Left renal cortex interstitium (tissue), 4 donors: ENCODE data around the gene OCRL. TPM values are rescaled to one million over a fixed set of nuclear protein-coding genes. Genes with fewer than 3 reads are reported as not detected.
A peak's percentile ranks its signal among the peaks of the same experiment; 100 is the strongest.

Source experiments
- DNase-seq, 4 donors: peaks; one replicate each; pipeline ENCODE4 v3.0.0-alpha.2; 2013; ENCODE audit warnings: low read depth in 4 of 4, low spot score in 2 of 4, missing footprints in 1 of 4
- polyA plus RNA-seq, 4 donors: library from polyadenylated mRNA; unstranded; fragments of 120-200 nt; gene quantifications; one replicate each; pipeline ENCODE4 v1.2.1, GENCODE V29; 2013; ENCODE audit not compliant: insufficient read length in 4 of 4

The OCRL gene
- polyA plus RNA-seq, 4 donors: 26.3 to 31.4 (median 30.4) TPM

DNA sequence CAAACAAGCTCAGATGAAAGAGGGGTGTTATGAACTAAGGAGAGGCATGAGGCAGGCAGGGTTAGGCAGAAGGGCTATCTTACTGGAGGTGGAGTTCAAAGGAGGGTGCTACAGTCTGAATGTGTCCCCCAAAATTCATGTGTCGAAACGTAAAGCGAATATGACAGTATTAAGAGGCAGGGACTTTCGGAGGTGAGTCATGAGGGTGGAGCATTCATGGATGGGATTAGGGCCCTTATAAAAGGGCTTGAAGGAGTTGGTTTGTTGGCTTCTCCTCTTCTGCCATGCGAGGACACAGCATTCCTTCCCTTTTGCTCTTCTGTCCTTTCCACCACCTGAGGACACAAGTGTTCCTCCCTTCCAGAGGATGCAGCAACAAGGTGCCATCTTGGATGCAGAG is 91.8 kb downstream of the OCRL start:
- DNase-seq: no peak

DNA sequence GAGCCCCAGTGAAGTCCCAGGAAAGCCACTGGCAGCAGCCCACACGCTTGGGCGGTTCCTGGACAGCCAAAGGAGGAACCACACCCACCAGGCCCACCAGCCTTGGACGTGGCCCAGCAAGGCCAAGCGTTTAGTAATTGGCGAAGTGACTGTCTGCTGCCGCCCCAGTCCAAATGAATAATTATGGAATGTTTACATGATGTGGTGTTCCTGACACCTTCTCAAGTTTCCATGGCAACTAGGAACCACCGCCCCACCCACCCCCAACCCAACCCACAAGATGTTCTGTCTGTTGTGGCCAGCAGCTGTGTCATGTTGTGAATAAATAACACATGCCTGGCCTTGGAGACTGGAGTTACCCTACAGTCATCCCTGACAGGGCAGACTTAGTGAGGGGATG is 92.4 kb downstream of the OCRL start:
- no peak for DNase-seq

DNA sequence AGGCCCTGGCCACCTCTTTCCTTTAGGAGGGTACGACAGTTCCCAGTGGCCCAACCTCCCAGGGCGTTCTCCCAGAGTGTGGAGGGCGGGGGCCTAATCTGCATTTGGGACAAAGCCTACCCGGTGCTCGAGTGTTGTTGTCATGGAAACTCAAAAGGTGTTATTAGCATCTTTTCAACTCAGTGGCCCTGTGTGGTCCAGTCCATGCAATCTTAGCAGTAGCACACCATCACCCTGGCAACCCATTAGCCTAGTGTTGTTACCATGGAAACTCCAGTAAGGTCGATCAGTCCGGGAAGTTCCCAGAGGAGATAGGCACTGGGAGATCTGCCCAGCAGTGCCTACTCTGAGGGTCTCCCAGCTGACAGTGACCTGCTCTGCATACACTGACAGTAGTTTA is 94.5 kb downstream of the OCRL start:
- no peak for DNase-seq

DNA sequence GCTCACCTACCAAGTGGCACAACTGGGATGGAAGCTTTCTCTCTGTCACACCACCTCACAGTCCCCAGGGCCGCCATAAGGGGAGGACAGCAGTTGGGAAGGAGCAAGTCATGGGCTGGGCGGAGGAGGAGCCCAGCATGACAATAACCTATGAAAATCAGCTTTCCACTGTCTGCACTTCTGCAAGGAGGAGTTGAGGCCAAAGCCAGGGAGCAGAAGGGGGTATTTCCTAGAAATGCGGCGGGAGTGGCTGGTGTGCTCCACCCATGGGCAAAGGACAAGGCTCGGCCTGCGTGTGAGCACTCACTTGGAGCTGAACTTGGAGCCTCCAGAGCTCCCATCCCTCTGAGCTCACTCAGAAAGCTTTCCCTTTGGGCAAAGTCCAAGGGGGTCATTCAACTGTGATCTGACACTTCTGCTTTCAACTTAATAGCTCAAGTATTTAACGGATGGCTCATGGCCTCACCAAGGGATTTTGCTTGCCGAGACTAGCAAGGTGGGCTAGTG is 96.2 kb downstream of the OCRL start:
- DNase-seq: no peak

DNA sequence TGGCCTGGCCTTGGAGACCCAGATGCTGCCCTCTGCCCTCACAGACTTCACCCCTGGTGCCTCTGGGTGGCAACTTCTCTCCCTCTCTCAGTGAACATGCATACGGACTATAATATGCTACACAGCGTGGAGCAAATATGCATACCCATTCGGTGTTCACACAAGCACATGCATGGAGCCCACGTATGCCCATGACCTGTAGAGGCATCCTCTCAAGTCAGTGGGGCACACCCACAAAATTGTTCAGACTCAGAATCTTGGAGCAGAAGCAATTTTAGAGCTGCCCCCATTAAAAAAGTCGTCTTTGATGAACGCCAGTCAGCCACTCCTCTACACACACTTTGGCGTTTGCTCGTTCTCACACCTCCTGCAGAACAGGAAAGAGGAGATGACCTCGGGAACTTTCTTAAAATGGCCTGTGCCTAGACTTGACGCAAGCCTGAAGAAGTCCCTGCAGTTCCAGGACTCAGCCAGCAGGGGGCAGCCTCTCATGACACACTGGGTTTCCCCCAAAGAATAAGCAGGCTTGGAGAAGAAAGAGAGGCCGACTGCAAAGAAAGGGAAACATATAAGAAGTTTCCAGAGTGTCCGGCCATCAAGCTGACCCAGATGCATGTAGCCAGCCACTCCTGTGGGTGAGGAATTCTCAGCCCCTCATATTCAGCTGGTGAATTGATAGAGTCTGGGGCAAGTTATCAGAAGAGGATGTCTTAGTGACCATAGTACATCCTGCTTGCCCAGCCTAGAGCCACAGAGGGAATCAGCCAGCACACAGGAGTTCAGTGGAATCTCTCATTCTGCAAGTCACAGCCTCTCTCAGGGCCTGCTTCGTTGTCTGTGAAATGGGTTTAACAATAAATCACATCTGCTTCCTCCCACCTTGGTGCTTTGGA is 97.4 kb downstream of the OCRL start:
- peak in 1 of 4 donors; percentile 43 for DNase-seq

DNA sequence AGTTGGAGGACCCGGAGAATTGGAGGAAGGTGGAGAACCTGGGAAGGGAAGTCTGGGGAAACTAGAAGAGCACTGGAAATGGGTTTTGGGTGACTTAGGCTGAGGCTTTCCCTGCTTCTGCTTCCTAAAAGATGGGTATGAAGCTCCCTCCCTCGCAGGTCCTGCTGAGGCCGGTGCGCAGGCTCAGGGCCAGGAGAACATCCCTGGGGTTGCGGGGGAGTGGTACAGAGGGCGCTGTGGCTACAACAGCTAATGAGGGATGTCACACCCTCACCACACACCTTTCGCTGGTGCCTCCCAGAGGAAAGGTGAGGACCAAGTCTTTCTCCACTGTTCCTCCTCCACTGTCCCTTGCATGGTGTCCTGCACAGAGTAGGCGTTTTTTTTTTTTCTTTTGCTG is 98.9 kb downstream of the OCRL start:
- DNase-seq: no peak

DNA sequence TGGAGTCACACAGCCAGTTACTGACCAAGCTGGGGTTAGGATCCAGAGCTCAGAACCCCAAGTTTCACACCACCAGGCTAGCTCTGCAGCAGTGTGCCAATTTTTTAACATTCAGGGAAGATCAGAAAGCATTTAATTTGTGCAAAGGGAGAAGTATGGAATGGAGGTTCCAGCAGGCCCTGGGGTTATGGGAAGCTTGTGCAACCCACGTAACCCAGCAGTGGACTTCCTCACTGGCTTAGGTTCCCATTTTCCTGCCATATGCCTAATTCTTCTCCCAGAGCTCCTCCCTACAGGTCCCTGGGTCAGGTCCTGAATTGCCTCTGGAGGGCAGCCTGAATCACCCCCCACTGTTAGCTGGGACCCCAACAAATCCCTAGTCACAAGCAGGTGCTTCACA is 100.7 kb downstream of the OCRL start:
- no peak for DNase-seq

DNA sequence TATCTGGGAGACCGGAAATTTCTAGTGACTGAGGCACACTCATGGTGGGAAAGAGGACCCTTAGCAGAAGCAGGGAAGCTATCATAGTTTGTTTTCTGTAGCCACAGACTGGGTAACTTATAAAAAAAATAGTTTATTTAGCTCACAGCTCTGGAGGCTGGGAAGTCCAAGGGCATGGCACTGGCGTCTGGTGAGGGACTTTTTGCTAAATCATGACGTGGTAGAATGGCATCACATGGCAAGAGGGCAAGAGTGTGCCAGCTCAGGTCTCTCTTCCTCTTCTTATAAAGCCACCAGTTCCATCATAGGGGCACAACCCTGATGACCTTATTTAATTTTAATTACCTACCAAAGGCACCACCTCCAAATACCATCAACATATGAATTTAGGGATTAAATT is 101.4 kb downstream of the OCRL start:
- no peak for DNase-seq

DNA sequence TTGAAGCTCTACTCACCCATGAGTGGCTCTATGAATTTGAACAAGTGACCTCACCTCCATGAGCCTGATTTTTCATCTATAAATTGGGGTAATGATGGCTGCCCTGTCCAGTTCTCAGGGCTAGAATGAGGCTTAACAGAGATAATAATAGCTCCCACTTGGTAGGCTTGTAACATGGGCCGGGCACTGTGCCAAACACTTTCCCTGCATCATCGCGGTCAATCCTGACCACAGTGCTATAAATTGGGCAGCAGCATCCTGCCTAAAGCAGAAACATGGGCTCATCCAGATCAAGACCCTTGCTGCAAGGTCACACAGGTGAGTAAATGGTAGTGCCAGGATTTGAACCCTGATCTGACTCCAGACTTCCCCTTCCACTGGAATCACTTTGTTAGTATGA is 101.9 kb downstream of the OCRL start:
- DNase-seq: no peak

Other genes starting within 250 kb of the OCRL start
- 100 to 1,000 TPM in 3 of 4 donors, 10 to 100 TPM in 1; 99.9 to 129 (median 114) TPM for gene SMARCA1, start 16.8 kb upstream of the OCRL start, polyA plus RNA-seq
- 1 to 10 TPM; 4.8 to 8.6 (median 6.8) TPM for gene APLN, start 114.7 kb downstream of the OCRL start, polyA plus RNA-seq
- 10 to 100 TPM; 50.0 to 82.7 (median 56.3) TPM for gene XPNPEP2, start 198.7 kb downstream of the OCRL start, polyA plus RNA-seq
- gene SASH3, start 239.7 kb downstream of the OCRL start, polyA plus RNA-seq: 1 to 10 TPM; 1.3 to 2.2 (median 1.9) TPM